KMS-11 (cell line): ENCODE data around the gene KCTD21.
A peak's percentile ranks its signal among the peaks of the same experiment; 100 is the strongest.

Experiments used
- H2AFZ ChIP-seq: fragments of 200-600 bp; sonication (generic); 2 replicates; pipeline ENCODE4 v1.6.1; 2016; ENCODE audit warnings: antibody characterized with exemption, mixed run types, low read depth
- H3K27ac ChIP-seq: fragments of 200-600 bp; sonication (generic); 2 replicates; pipeline ENCODE4 v1.6.1; 2016; ENCODE audit warnings: mild to moderate bottlenecking, mixed run types
- H3K27me3 ChIP-seq: fragments of 200-600 bp; sonication (generic); 2 replicates; pipeline ENCODE4 v1.6.1; 2017; ENCODE audit warnings: mild to moderate bottlenecking, low read depth, mixed run types, moderate library complexity; ENCODE audit not compliant: insufficient read depth
- H3K36me3 ChIP-seq: fragments of 200-600 bp; sonication (generic); 2 replicates; pipeline ENCODE4 v1.6.1; 2017; ENCODE audit warnings: mild to moderate bottlenecking, mixed run types; ENCODE audit not compliant: insufficient read depth
- H3K4me1 ChIP-seq: fragments of 200-600 bp; sonication (generic); 2 replicates; pipeline ENCODE4 v1.6.1; 2016; ENCODE audit warnings: mild to moderate bottlenecking, low read depth, mixed run types; ENCODE audit not compliant: poor library complexity, severe bottlenecking
- H3K4me2 ChIP-seq: fragments of 200-600 bp; sonication (generic); 2 replicates; pipeline ENCODE4 v1.7.0; 2016; ENCODE audit warnings: mild to moderate bottlenecking, mixed run types
- H3K4me3 ChIP-seq: fragments of 200-600 bp; sonication (generic); IDR thresholded peaks from 2 replicates; pipeline ENCODE4 v1.6.1; 2017; ENCODE audit warnings: low read depth, low read length, mixed read lengths; ENCODE audit not compliant: insufficient read depth
- H3K79me2 ChIP-seq: fragments of 200-600 bp; sonication (generic); 2 replicates; pipeline ENCODE4 v1.6.1; 2016; ENCODE audit warnings: low read depth, mixed run types; ENCODE audit not compliant: insufficient read depth
- H3K9ac ChIP-seq: fragments of 200-600 bp; sonication (generic); 2 replicates; pipeline ENCODE4 v1.6.1; 2016; ENCODE audit warnings: mild to moderate bottlenecking, mixed run types
- H4K20me1 ChIP-seq: fragments of 200-600 bp; sonication (generic); 2 replicates; pipeline ENCODE4 v1.6.1; 2016; ENCODE audit warnings: mild to moderate bottlenecking, mixed run types; ENCODE audit not compliant: insufficient read depth
- CTCF ChIP-seq: fragments of 200-600 bp; sonication (generic); conservative IDR thresholded peaks from 2 replicates; pipeline ENCODE4 v1.6.1; 2017; ENCODE audit warnings: low read depth, mild to moderate bottlenecking, antibody characterized with exemption, low read length, moderate library complexity, mixed read lengths

The KCTD21 gene

GRCh38 chr11:78145511-78146025 is 42.9 kb downstream of the KCTD21 start:
- Histone ChIP-seq H3K4me1 (peaks cover 4% of the 10 kb centered on the region), H3K4me2 (no peak overlapping the region), H3K4me3 (no peak overlapping the region), H4K20me1 (no peaks in the 10 kb centered on the region), H3K79me2 (no peaks in the 10 kb centered on the region), H3K27ac (no peak overlapping the region), H3K27me3 (no peaks in the 10 kb centered on the region), H3K9ac (no peak overlapping the region), H3K36me3 (no peaks in the 10 kb centered on the region), H2AFZ (no peak overlapping the region)
- no peak for TF ChIP-seq CTCF

GRCh38 chr11:78140392-78141077 is 47.9 kb downstream of the KCTD21 start:
- Histone ChIP-seq H3K79me2 (peaks cover 23% of the 10 kb centered on the region; the same call in 1 of the 2 replicates), H3K4me3 (no peak overlapping the region), H3K27ac (no peak overlapping the region), H3K27me3 (no peaks in the 10 kb centered on the region), H3K4me1 (peaks cover 28% of the 10 kb centered on the region), H3K36me3 (peaks cover 5% of the 10 kb centered on the region; the same call in 1 of the 2 replicates), H4K20me1 (no peaks in the 10 kb centered on the region), H3K4me2 (peak overlapping the region; percentile 75), H3K9ac (peak overlapping the region; percentile 94; the same call in 1 of the 2 replicates), H2AFZ (no peak overlapping the region)
- TF ChIP-seq CTCF = no peak

- H3K9ac ChIP-seq = peak within 1 kb of the TSS; percentile 94
- H3K27ac ChIP-seq = peak within 1 kb of the TSS; percentile 88
- no peak for TF ChIP-seq CTCF
- H3K27me3 ChIP-seq = no peaks in the 10 kb centered on the region
- H4K20me1 ChIP-seq = no peaks in the 10 kb centered on the region
- H3K4me3 ChIP-seq = peak within 1 kb of the TSS; percentile 75
- peaks cover 28% of the 10 kb centered on the region for H3K4me1 ChIP-seq
- H3K79me2 ChIP-seq = peaks cover 23% of the 10 kb centered on the region; the same call in 1 of the 2 replicates
- peak within 1 kb of the TSS; percentile 84 for H2AFZ ChIP-seq
- peaks cover 5% of the 10 kb centered on the region; the same call in 1 of the 2 replicates for H3K36me3 ChIP-seq
- peak within 1 kb of the TSS; percentile 75 for H3K4me2 ChIP-seq
Observed at GRCh38 chr11:78139422-78140391, 48.7 kb downstream of the KCTD21 start, which contains the start of gene ALG8. ALG8 (minus strand) TSS chr11:78139626; CDS start chr11:78139588, 38 bp downstream.

- Histone ChIP-seq H3K79me2 (peaks cover 23% of the 10 kb centered on the region; the same call in 1 of the 2 replicates), H3K9ac (peak overlapping the region; percentile 94), H3K4me1 (peaks cover 28% of the 10 kb centered on the region), H3K27ac (peak overlapping the region; percentile 88), H4K20me1 (no peaks in the 10 kb centered on the region), H3K4me2 (peak overlapping the region; percentile 75), H3K4me3 (peak overlapping the region; percentile 75), H2AFZ (peak overlapping the region; percentile 84), H3K36me3 (peaks cover 5% of the 10 kb centered on the region; the same call in 1 of the 2 replicates), H3K27me3 (no peaks in the 10 kb centered on the region)
- TF ChIP-seq CTCF = peak; percentile 41; the same call in 1 of the 2 replicates
Observed at GRCh38 chr11:78138694-78139421, 49.6 kb downstream of the KCTD21 start.
